NT2/D1 (cell line): ENCODE results near the gene RNF13.

Source experiments
- SUZ12 ChIP-seq: IDR thresholded peaks from 2 replicates; pipeline ENCODE4 v1.6.1; 2011; ENCODE audit not compliant: insufficient read length, insufficient read depth; ENCODE audit errors: extremely low read depth
- YY1 ChIP-seq: IDR thresholded peaks from 2 replicates; pipeline ENCODE4 v1.6.1; 2011; ENCODE audit not compliant: insufficient read length, insufficient read depth
- ZNF274 ChIP-seq: IDR thresholded peaks from 2 replicates; pipeline ENCODE4 v1.6.1; 2011; ENCODE audit warnings: mild to moderate bottlenecking, low read depth, low read length

DNA sequence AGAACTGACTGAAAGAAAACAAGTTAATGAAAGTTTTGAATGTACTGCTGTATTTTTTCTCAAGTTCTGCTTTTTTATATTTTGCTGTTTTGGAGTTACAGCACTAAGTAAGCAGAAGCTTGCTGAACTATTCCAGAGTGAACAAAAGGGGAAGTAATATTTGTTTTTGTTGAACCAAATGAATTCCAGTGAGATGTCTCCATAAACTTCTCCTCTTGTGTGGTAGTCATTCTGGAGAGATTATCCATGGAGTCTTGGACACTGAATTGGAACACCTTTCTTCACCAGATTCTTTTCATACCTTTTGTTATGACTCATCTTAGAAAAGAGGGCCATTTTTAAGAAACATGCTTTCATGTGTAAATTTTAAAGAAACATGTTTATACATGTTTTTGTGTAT, 29.4 kb upstream of the RNF13 start:
- TF ChIP-seq ZNF274 (no peak), SUZ12 (no peak), YY1 (no peak)
